Stimulated activated CD4-positive, alpha-beta T cell treated with anti-CD3 and anti-CD28 coated beads, Interleukin-1b, Interleukin-23, amount 100 ng/mL, for 4 hours (primary cell): ENCODE results near the gene F2RL2.
"Not testable (repeated sequence)": the region's sequence is repeated elsewhere in the genome, so short reads cannot be mapped to it uniquely, and the experiment has no call there.

Experiments
- DNase-seq, 2 donors: peaks; one replicate each; pipeline ENCODE4 v3.0.0-alpha.2; 2020; ENCODE audit warnings: low read depth in 2 of 2

F2RL2 gene

GRCh38 chr5:76622076-76622475 lies 1.1 kb downstream of the F2RL2 start:
- DNase-seq: no peak

GRCh38 chr5:76620166-76620565 lies 3.0 kb downstream of the F2RL2 start:
- no peak for DNase-seq

GRCh38 chr5:76617675-76618074 lies 5.5 kb downstream of the F2RL2 start:
- no peak for DNase-seq

GRCh38 chr5:76617229-76617628 lies 6.0 kb downstream of the F2RL2 start:
- no peak for DNase-seq

GRCh38 chr5:76616206-76616605 lies 7.0 kb downstream of the F2RL2 start:
- DNase-seq: no peak

GRCh38 chr5:76615759-76616158 lies 7.4 kb downstream of the F2RL2 start:
- DNase-seq: no peak

- DNase-seq: no peak
Observed at GRCh38 chr5:76612942-76613341, 10.3 kb downstream of the F2RL2 start.

- DNase-seq: no peak
Observed at GRCh38 chr5:76610196-76610595, 13.0 kb downstream of the F2RL2 start.

- DNase-seq: peak in 1 of 2 donors; percentile 1
Observed at GRCh38 chr5:76608833-76609232, 14.4 kb downstream of the F2RL2 start.

- DNase-seq: no peak
Observed at GRCh38 chr5:76607353-76607871, 15.8 kb downstream of the F2RL2 start.

- DNase-seq: no peak
Observed at GRCh38 chr5:76606701-76607100, 16.5 kb downstream of the F2RL2 start.

GRCh38 chr5:76604838-76605237 lies 18.4 kb downstream of the F2RL2 start:
- DNase-seq: no peak

- not testable (repeated sequence) for DNase-seq
Observed at GRCh38 chr5:76603991-76604390, 19.2 kb downstream of the F2RL2 start.

- DNase-seq: no peak
Observed at GRCh38 chr5:76602094-76602726, 21.0 kb downstream of the F2RL2 start.

GRCh38 chr5:76601470-76601869 lies 21.7 kb downstream of the F2RL2 start:
- DNase-seq: peak in 1 of 2 donors; percentile 9

GRCh38 chr5:76600716-76601115 lies 22.5 kb downstream of the F2RL2 start:
- DNase-seq: no peak

GRCh38 chr5:76598531-76598930 lies 24.7 kb downstream of the F2RL2 start:
- DNase-seq: no peak

GRCh38 chr5:76595755-76596481 lies 27.3 kb downstream of the F2RL2 start:
- no peak for DNase-seq

GRCh38 chr5:76594107-76594506 lies 29.1 kb downstream of the F2RL2 start:
- no peak for DNase-seq

- no peak for DNase-seq
Observed at GRCh38 chr5:76592692-76593091, 30.5 kb downstream of the F2RL2 start.

- DNase-seq: no peak
Observed at GRCh38 chr5:76591366-76591765, 31.8 kb downstream of the F2RL2 start.

- DNase-seq: no peak
Observed at GRCh38 chr5:76590027-76590426, 33.2 kb downstream of the F2RL2 start.

GRCh38 chr5:76586531-76586930 lies 36.7 kb downstream of the F2RL2 start:
- no peak for DNase-seq
